ENCODE results near the gene NFIA. TPM values are rescaled to one million over a fixed set of nuclear protein-coding genes. Genes with fewer than 3 reads are reported as not detected.
A peak's percentile ranks its signal among the peaks of the same experiment; 100 is the strongest.

The NFIA gene
- total and polyA plus RNA-seq, 5 donors: 15.9 to 127 (median 108) TPM

- Histone ChIP-seq H3K4me3 (ENCODE audit: low read length) (no peak overlapping the region), H3K9me3 (ENCODE audit: control insufficient read depth, low read length) (no peaks in the 10 kb centered on the region), H3K27me3 (ENCODE audit: control insufficient read depth, insufficient read depth) (no peaks in the 10 kb centered on the region), H3K27ac (ENCODE audit: low read length) (no peak overlapping the region), H3K4me1 (ENCODE audit: control insufficient read depth, insufficient read depth, low read length) (peaks cover 2% of the 10 kb centered on the region)
- no peak for DNase-seq
- 46% methylated on average over 2 of the region's 2 CpGs for WGBS
- peak in 1 of 2 donors; percentile 67 for ATAC-seq
- intact Hi-C loops (cut with DNase I): no loop called here
These were observed 126.5 kb downstream of the NFIA start for GRCh38 chr1:61208831-61209230.

- H3K4me1 ChIP-seq (ENCODE audit: control insufficient read depth, insufficient read depth, low read length): peaks cover 5% of the 10 kb centered on the region
These were observed 128.2 kb downstream of the NFIA start for GRCh38 chr1:61210435-61211154.

GRCh38 chr1:61213245-61214011, 131.1 kb downstream of the NFIA start:
- DNase-seq (no peak), ATAC-seq (peak in 1 of 2 donors; percentile 50)
- Histone ChIP-seq H3K9me3 (ENCODE audit: control insufficient read depth, low read length) (no peaks in the 10 kb centered on the region), H3K27ac (ENCODE audit: low read length) (no peak overlapping the region), H3K27me3 (ENCODE audit: control insufficient read depth, insufficient read depth) (no peaks in the 10 kb centered on the region), H3K4me3 (ENCODE audit: low read length) (no peak overlapping the region), H3K4me1 (ENCODE audit: control insufficient read depth, insufficient read depth, low read length) (peaks cover 9% of the 10 kb centered on the region)
- intact Hi-C loops (cut with DNase I): no loop called here
- 89% methylated on average over 12 of the region's 12 CpGs for WGBS

More at GRCh38 chr1:61210435-61211154, 128.2 kb downstream of the NFIA start:
- intact Hi-C loops (cut with DNase I): no loop called here
- H3K9me3 ChIP-seq (ENCODE audit: control insufficient read depth, low read length): no peaks in the 10 kb centered on the region
- WGBS: 82% methylated on average over 3 of the region's 3 CpGs
- ATAC-seq (no peak), DNase-seq (no peak)
- no peak overlapping the region for H3K4me3 ChIP-seq (ENCODE audit: low read length)
- H3K27me3 ChIP-seq (ENCODE audit: control insufficient read depth, insufficient read depth): no peaks in the 10 kb centered on the region
- no peak overlapping the region for H3K27ac ChIP-seq (ENCODE audit: low read length)

- H3K9me3 ChIP-seq (ENCODE audit: control insufficient read depth, low read length): no peaks in the 10 kb centered on the region
- ATAC-seq (no peak), DNase-seq (no peak)
- 62% methylated on average over 2 of the region's 2 CpGs for WGBS
- no peak overlapping the region for H3K4me3 ChIP-seq (ENCODE audit: low read length)
- H3K27ac ChIP-seq (ENCODE audit: low read length): no peak overlapping the region
- no peaks in the 10 kb centered on the region for H3K27me3 ChIP-seq (ENCODE audit: control insufficient read depth, insufficient read depth)
- intact Hi-C loops (cut with DNase I): no loop called here
- peaks cover 9% of the 10 kb centered on the region for H3K4me1 ChIP-seq (ENCODE audit: control insufficient read depth, insufficient read depth, low read length)
These were observed 132.8 kb downstream of the NFIA start for GRCh38 chr1:61215119-61215518.

- WGBS: 81% methylated on average over 6 of the region's 6 CpGs
- intact Hi-C loops (cut with DNase I): no loop called here
- H3K27me3 ChIP-seq (ENCODE audit: control insufficient read depth, insufficient read depth): no peaks in the 10 kb centered on the region
- no peak overlapping the region for H3K4me3 ChIP-seq (ENCODE audit: low read length)
- H3K4me1 ChIP-seq (ENCODE audit: control insufficient read depth, insufficient read depth, low read length): peaks cover 9% of the 10 kb centered on the region
- no peak overlapping the region for H3K27ac ChIP-seq (ENCODE audit: low read length)
- DNase-seq: no peak
- peak in 1 of 2 donors; percentile 28 for ATAC-seq
- no peaks in the 10 kb centered on the region for H3K9me3 ChIP-seq (ENCODE audit: control insufficient read depth, low read length)
These were observed 133.4 kb downstream of the NFIA start for GRCh38 chr1:61215676-61216289.

GRCh38 chr1:61220536-61220935, 138.2 kb downstream of the NFIA start:
- Histone ChIP-seq H3K4me3 (ENCODE audit: low read length) (no peak overlapping the region), H3K27ac (ENCODE audit: low read length) (no peak overlapping the region), H3K4me1 (ENCODE audit: control insufficient read depth, insufficient read depth, low read length) (peaks cover 5% of the 10 kb centered on the region), H3K27me3 (ENCODE audit: control insufficient read depth, insufficient read depth) (no peaks in the 10 kb centered on the region), H3K9me3 (ENCODE audit: control insufficient read depth, low read length) (no peaks in the 10 kb centered on the region)
- no peak for ATAC-seq
- intact Hi-C loops (cut with DNase I): no loop called here
- DNase-seq: no peak
- 78% methylated on average over 2 of the region's 2 CpGs for WGBS

- Histone ChIP-seq H3K27me3 (ENCODE audit: control insufficient read depth, insufficient read depth) (no peaks in the 10 kb centered on the region), H3K27ac (ENCODE audit: low read length) (no peak overlapping the region), H3K9me3 (ENCODE audit: control insufficient read depth, low read length) (no peaks in the 10 kb centered on the region), H3K4me3 (ENCODE audit: low read length) (no peak overlapping the region), H3K4me1 (ENCODE audit: control insufficient read depth, insufficient read depth, low read length) (peaks cover under 1% of the 10 kb centered on the region)
- intact Hi-C loops (cut with DNase I): no loop called here
- DNase-seq (no peak), ATAC-seq (peak; percentile 79 to 80)
- WGBS: 50% methylated on average over 4 of the region's 4 CpGs
These were observed 139.3 kb downstream of the NFIA start for GRCh38 chr1:61221642-61222041.

GRCh38 chr1:61222240-61222639, 139.9 kb downstream of the NFIA start:
- H3K4me1 ChIP-seq (ENCODE audit: control insufficient read depth, insufficient read depth, low read length): peaks cover 3% of the 10 kb centered on the region
- no peaks in the 10 kb centered on the region for H3K9me3 ChIP-seq (ENCODE audit: control insufficient read depth, low read length)
- intact Hi-C loops (cut with DNase I): no loop called here
- no peak overlapping the region for H3K4me3 ChIP-seq (ENCODE audit: low read length)
- H3K27me3 ChIP-seq (ENCODE audit: control insufficient read depth, insufficient read depth): no peaks in the 10 kb centered on the region
- ATAC-seq: no peak
- WGBS: 81% methylated on average over 2 of the region's 2 CpGs
- no peak for DNase-seq
- H3K27ac ChIP-seq (ENCODE audit: low read length): no peak overlapping the region

- Histone ChIP-seq H3K4me3 (ENCODE audit: low read length) (no peak overlapping the region), H3K27me3 (ENCODE audit: control insufficient read depth, insufficient read depth) (no peaks in the 10 kb centered on the region), H3K4me1 (ENCODE audit: control insufficient read depth, insufficient read depth, low read length) (peaks cover 3% of the 10 kb centered on the region), H3K9me3 (ENCODE audit: control insufficient read depth, low read length) (no peaks in the 10 kb centered on the region), H3K27ac (ENCODE audit: low read length) (no peak overlapping the region)
- intact Hi-C loops (cut with DNase I): no loop called here
- ATAC-seq: no peak
- no peak for DNase-seq
These were observed 140.8 kb downstream of the NFIA start for GRCh38 chr1:61223140-61223539.

GRCh38 chr1:61224609-61225008, 142.2 kb downstream of the NFIA start:
- 48% methylated on average over 1 of the region's 1 CpG for WGBS
- DNase-seq (no peak), ATAC-seq (peak; percentile 62 to 74)
- Histone ChIP-seq H3K27ac (ENCODE audit: low read length) (no peak overlapping the region), H3K4me1 (ENCODE audit: control insufficient read depth, insufficient read depth, low read length) (peaks cover 3% of the 10 kb centered on the region), H3K9me3 (ENCODE audit: control insufficient read depth, low read length) (no peaks in the 10 kb centered on the region), H3K4me3 (ENCODE audit: low read length) (no peak overlapping the region), H3K27me3 (ENCODE audit: control insufficient read depth, insufficient read depth) (no peaks in the 10 kb centered on the region)
- intact Hi-C loops (cut with DNase I): no loop called here

- 91% methylated on average over 9 of the region's 9 CpGs for WGBS
- intact Hi-C loops (cut with DNase I): no loop called here
- no peak for ATAC-seq
- no peak for DNase-seq
- Histone ChIP-seq H3K4me3 (ENCODE audit: low read length) (no peak overlapping the region), H3K27me3 (ENCODE audit: control insufficient read depth, insufficient read depth) (no peaks in the 10 kb centered on the region), H3K4me1 (ENCODE audit: control insufficient read depth, insufficient read depth, low read length) (peaks cover 3% of the 10 kb centered on the region), H3K27ac (ENCODE audit: low read length) (no peak overlapping the region), H3K9me3 (ENCODE audit: control insufficient read depth, low read length) (no peaks in the 10 kb centered on the region)
These were observed 143.1 kb downstream of the NFIA start for GRCh38 chr1:61225478-61225877.

Data from right cardiac atrium (tissue), 5 donors.